Thyroid gland (tissue), 4 donors: ENCODE results near the gene UBAP2.

ENCODE experiments used
- POLR2A ChIP-seq, 2 donors: fragments of 450-650 bp; IDR thresholded peaks; one replicate each; pipeline ENCODE4 v1.6.1; 2017; ENCODE audit warnings: antibody characterized with exemption in 2 of 2, mild to moderate bottlenecking in 2 of 2, moderate library complexity in 1 of 2
- TF ChIP-seq, protein P1 (sequence below), 6 experiments: fragments of 200-600 bp in 3 of 6; fragments of 450-650 bp in 3 of 6; sonication (generic) in 3 of 6; IDR thresholded peaks; one replicate each; pipeline ENCODE4 v1.5.1; 2016 to 2019; ENCODE audit warnings: antibody characterized with exemption in 6 of 6, mild to moderate bottlenecking in 2 of 6, inconsistent platforms in 1 of 6, moderate library complexity in 1 of 6

- no peak for TF ChIP-seq POLR2A (IDR thresholded peaks at IDR 0.05)
- TF ChIP-seq, protein P1, sequence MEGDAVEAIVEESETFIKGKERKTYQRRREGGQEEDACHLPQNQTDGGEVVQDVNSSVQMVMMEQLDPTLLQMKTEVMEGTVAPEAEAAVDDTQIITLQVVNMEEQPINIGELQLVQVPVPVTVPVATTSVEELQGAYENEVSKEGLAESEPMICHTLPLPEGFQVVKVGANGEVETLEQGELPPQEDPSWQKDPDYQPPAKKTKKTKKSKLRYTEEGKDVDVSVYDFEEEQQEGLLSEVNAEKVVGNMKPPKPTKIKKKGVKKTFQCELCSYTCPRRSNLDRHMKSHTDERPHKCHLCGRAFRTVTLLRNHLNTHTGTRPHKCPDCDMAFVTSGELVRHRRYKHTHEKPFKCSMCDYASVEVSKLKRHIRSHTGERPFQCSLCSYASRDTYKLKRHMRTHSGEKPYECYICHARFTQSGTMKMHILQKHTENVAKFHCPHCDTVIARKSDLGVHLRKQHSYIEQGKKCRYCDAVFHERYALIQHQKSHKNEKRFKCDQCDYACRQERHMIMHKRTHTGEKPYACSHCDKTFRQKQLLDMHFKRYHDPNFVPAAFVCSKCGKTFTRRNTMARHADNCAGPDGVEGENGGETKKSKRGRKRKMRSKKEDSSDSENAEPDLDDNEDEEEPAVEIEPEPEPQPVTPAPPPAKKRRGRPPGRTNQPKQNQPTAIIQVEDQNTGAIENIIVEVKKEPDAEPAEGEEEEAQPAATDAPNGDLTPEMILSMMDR (IDR thresholded peaks at IDR 0.05): no peak
Observed at GRCh38 chr9:33927694-33928093, 121.0 kb downstream of the UBAP2 start.
